ENCODE data around the gene NARF. TPM values are rescaled to one million over a fixed set of nuclear protein-coding genes. Genes with fewer than 3 reads are reported as not detected.

Gene NARF
- total RNA-seq, 1 experiment from 2014 or later, result 39.4 TPM

DNA sequence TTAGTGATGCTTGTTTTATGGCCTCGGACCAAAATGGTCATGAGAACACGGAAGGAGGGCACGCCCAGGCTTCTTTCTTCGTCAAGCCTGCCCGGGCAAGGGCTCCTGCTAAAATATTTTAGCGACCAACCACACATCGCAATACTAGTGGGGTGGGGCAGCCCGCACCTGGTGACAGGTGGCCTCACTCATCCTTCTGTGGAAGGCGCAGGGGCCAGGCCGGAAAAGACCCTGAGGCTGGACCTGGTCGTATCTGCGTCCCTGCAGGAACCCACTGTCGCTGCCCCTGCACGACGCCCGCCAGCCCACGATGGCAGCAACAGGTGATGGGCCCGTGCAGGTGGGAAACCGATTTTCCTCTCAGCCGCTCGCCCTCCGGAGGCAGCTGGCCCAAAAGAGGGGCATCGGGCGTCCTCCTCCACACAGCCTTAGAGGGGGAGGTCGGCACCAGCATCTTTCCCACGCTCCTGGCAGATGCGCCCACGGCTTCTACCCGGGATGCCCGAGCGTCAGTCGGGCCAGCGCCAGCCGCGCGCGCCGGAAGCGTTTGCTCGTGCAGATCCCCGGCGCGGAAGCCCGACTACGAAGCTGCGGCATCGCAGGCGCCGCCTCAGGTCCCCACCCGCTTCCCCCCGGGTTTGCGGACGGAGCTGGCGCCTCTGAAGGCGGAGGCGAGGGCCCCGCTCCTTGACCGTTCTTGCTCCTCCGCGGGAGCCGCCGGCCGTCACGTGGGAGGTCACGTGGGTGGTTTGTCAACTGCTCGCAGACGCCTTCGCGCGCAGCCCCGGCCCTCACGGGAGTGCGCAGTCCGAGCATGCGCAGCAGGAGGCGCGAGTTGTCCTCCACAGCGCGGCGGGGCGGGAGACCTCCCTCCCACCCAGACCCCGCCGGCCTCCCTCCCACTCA, 38.2 kb downstream of the NARF start:
- no TSS peak for BruUV-seq (replicated peaks)
- DNase-seq, result peak; percentile 96
- Mint-ChIP-seq H3K36me3 (ENCODE audit: insufficient read depth, unreplicated experiment) (peaks cover 35% of the 10 kb centered on the region), H3K9me3 (ENCODE audit: low read depth, unreplicated experiment) (no peaks in the 10 kb centered on the region), H3K4me1 (ENCODE audit: low read depth, unreplicated experiment) (peaks cover 9% of the 10 kb centered on the region), H3K27me3 (ENCODE audit: unreplicated experiment) (no peaks in the 10 kb centered on the region), H3K4me3 (ENCODE audit: low read depth, unreplicated experiment) (peak overlapping the region; percentile 77), H3K27ac (ENCODE audit: unreplicated experiment) (no peak overlapping the region)
- intact Hi-C loops (cut with micrococcal nuclease; ENCODE audit: unreplicated experiment), result no loop called here
- CTCF ChIA-PET, result interaction anchor here (1.0 kb wide), 1 partner anchor 53 kb away, joined by 3 read pairs; no protein-coding TSS in a partner anchor
- TF ChIP-seq, protein P1, sequence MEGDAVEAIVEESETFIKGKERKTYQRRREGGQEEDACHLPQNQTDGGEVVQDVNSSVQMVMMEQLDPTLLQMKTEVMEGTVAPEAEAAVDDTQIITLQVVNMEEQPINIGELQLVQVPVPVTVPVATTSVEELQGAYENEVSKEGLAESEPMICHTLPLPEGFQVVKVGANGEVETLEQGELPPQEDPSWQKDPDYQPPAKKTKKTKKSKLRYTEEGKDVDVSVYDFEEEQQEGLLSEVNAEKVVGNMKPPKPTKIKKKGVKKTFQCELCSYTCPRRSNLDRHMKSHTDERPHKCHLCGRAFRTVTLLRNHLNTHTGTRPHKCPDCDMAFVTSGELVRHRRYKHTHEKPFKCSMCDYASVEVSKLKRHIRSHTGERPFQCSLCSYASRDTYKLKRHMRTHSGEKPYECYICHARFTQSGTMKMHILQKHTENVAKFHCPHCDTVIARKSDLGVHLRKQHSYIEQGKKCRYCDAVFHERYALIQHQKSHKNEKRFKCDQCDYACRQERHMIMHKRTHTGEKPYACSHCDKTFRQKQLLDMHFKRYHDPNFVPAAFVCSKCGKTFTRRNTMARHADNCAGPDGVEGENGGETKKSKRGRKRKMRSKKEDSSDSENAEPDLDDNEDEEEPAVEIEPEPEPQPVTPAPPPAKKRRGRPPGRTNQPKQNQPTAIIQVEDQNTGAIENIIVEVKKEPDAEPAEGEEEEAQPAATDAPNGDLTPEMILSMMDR (IDR thresholded peaks at IDR 0.05; ENCODE audit: unreplicated experiment), result no peak

DNA sequence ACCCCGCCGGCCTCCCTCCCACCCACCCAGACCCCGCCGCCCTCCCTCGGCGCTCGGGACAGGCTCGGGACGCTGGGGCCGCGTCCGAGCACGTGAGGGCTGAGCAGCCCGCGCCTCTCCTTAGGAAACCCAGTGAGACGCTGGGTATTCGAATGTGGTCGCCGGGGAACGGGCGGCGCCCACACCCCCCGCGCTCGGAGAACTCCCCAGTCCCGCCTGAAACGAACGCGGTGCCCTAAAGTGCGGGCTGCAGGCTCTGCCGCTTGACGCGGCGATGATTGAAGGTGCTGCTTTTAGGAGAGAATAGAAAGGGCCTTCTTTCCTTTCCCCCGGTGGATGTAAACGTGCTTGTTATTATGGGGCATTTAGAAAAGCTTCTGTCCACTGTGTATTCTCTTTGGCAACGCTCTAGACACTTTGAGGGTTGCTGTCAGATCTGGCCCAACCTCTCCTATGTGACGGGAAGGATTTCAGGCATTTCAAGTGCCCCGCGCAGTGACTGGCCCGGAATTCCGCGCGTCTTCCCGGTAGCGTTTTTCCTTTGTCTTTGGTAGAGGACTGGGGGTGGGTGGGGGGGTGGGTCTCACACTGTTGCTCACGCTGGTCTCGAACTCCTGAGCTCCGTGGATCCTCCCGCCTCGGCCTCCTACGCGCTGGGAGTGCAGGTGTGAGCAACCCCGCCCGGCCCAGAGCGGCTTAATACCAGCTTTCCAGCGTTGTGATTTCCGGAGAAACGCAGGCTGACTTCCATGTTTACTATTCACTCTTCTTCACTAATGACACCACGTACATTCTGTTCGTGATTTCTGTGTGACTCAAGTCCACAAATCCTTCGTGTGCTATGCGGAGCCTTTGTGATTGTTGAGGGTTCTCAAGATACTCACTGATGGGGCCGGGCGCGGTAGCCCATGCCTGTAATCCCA, 39.2 kb downstream of the NARF start:
- Mint-ChIP-seq H3K27ac (ENCODE audit: unreplicated experiment) (peak overlapping the region; percentile 70), H3K27me3 (ENCODE audit: unreplicated experiment) (no peaks in the 10 kb centered on the region), H3K4me3 (ENCODE audit: low read depth, unreplicated experiment) (peak overlapping the region; percentile 77), H3K4me1 (ENCODE audit: low read depth, unreplicated experiment) (peaks cover 9% of the 10 kb centered on the region), H3K9me3 (ENCODE audit: low read depth, unreplicated experiment) (no peaks in the 10 kb centered on the region), H3K36me3 (ENCODE audit: insufficient read depth, unreplicated experiment) (peaks cover 35% of the 10 kb centered on the region)
- no peak for DNase-seq
- TF ChIP-seq, protein P1 (IDR thresholded peaks at IDR 0.05; ENCODE audit: unreplicated experiment), result no peak
- CTCF ChIA-PET, result no interaction called here
- intact Hi-C loops (cut with micrococcal nuclease; ENCODE audit: unreplicated experiment), result no loop called here
- BruUV-seq (replicated peaks), result no TSS peak

DNA sequence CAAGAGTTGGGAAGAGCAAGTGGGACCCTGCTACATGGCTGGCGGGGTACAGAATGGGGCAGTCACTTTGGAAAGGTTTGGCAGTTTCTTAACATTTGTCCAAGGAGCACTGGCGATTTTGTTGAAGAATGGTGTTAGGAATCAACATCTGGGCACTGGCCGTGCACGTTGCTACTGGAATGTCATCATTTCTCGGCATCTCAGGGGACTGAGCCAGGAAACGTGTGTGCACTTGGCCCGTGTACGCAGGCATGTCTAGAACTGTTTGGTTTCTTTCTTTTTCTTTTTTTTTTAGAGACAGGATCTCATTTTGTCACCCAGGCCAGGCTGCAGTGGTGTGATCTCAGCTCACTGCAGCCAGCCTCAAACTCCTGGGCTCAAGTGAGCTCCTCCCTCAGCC, 43.7 kb downstream of the NARF start:
- no peak overlapping the region for H3K4me3 Mint-ChIP-seq (ENCODE audit: low read depth, unreplicated experiment)
- no TSS peak for BruUV-seq (replicated peaks)
- H3K36me3 Mint-ChIP-seq (ENCODE audit: insufficient read depth, unreplicated experiment), result peaks cover 16% of the 10 kb centered on the region
- TF ChIP-seq, protein P1 (IDR thresholded peaks at IDR 0.05; ENCODE audit: unreplicated experiment), result no peak
- H3K27me3 Mint-ChIP-seq (ENCODE audit: unreplicated experiment), result no peaks in the 10 kb centered on the region
- DNase-seq, result no peak
- intact Hi-C loops (cut with micrococcal nuclease; ENCODE audit: unreplicated experiment), result no loop called here
- H3K9me3 Mint-ChIP-seq (ENCODE audit: low read depth, unreplicated experiment), result no peaks in the 10 kb centered on the region
- no peak overlapping the region for H3K27ac Mint-ChIP-seq (ENCODE audit: unreplicated experiment)
- H3K4me1 Mint-ChIP-seq (ENCODE audit: low read depth, unreplicated experiment), result no peaks in the 10 kb centered on the region
- CTCF ChIA-PET, result interaction anchor here (0.6 kb wide), 1 partner anchor 19 kb away, joined by 3 read pairs; no protein-coding TSS in a partner anchor

DNA sequence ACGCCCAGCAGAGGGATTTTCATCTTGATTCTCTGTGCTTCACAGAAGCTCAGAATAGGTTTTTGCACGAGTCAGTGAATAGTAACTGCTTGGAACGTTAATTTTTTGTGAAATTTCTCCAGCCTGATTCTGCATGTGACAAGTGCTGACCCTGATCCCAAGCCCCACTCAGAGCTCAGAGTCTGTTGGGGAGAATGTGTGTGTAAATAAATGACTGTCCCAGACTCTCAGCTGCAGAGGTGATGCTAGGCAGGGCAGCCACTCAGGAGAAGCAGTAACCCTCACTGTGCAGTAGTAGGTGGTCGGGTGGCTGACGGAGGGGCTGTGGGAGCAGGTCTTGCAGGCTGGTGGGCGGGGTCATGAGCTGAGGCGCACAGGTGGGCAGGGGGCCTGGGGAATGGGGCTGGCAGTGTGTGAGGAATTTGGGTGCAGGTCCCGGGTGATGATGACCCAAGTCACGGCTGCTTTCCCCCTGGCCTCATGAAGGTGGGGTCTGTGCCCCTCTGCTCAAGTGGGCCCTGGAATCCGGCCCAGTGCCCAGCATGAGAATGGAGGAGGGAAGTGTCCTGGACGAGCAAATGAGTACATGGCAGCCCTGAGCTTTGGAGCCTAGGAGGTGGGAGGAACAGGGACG, 44.7 kb downstream of the NARF start:
- no peak for DNase-seq
- peaks cover 6% of the 10 kb centered on the region for H3K36me3 Mint-ChIP-seq (ENCODE audit: insufficient read depth, unreplicated experiment)
- no peaks in the 10 kb centered on the region for H3K27me3 Mint-ChIP-seq (ENCODE audit: unreplicated experiment)
- H3K27ac Mint-ChIP-seq (ENCODE audit: unreplicated experiment), result no peak overlapping the region
- BruUV-seq (replicated peaks), result no TSS peak
- intact Hi-C loops (cut with micrococcal nuclease; ENCODE audit: unreplicated experiment), result no loop called here
- no peaks in the 10 kb centered on the region for H3K4me1 Mint-ChIP-seq (ENCODE audit: low read depth, unreplicated experiment)
- H3K4me3 Mint-ChIP-seq (ENCODE audit: low read depth, unreplicated experiment), result no peak overlapping the region
- TF ChIP-seq, protein P1 (IDR thresholded peaks at IDR 0.05; ENCODE audit: unreplicated experiment), result no peak
- no peaks in the 10 kb centered on the region for H3K9me3 Mint-ChIP-seq (ENCODE audit: low read depth, unreplicated experiment)
- CTCF ChIA-PET, result no interaction called here
